CD4-positive, alpha-beta T cell (primary cell): ENCODE results near the gene SACM1L. TPM values are rescaled to one million over a fixed set of nuclear protein-coding genes. Genes with fewer than 3 reads are reported as not detected.
"Not testable (repeated sequence)": the region's sequence is repeated elsewhere in the genome, so short reads cannot be mapped to it uniquely, and the experiment has no call there.

Experiments
- ATAC-seq: fragments of 200-7000 bp; cut with Tn5 transposase; one replicate; pipeline ENCODE4 v1.10.0; 2022; ENCODE audit warnings: mild to moderate bottlenecking; ENCODE audit not compliant: poor library complexity
- CTCF ChIA-PET: fragments of 350-600 bp; sonication (Branson Sonifier 250); formaldehyde crosslinking; loops from one replicate; lab custom pipeline; 2021; ENCODE audit warnings: antibody characterized with exemption, inconsistent platforms; lab: Charles Lee
- POLR2A ChIA-PET: fragments of 350-600 bp; sonication (Branson Sonifier 250); formaldehyde crosslinking; loops from one replicate; lab custom pipeline; 2021; ENCODE audit warnings: antibody characterized with exemption, inconsistent platforms; lab: Charles Lee
- DNase-seq, 14 experiments: peaks; one replicate each; pipeline ENCODE4 v3.0.0-alpha.2; 2013 to 2020; ENCODE audit warnings: mixed read lengths in 2 of 14
- H3K27ac ChIP-seq, 2 donors: one replicate each; pipeline versions ENCODE4 v1.5.1 to v1.7.0; 2013; ENCODE audit warnings: low read length in 2 of 2, low read depth in 1 of 2, mild to moderate bottlenecking in 1 of 2
- H3K27me3 ChIP-seq, 2 experiments: 1 replicate in 1 of 2; 2 replicates in 1 of 2; pipeline versions ENCODE4 v1.6.1 to v1.7.0; 2013; ENCODE audit warnings: low read length in 2 of 2, control low read depth in 1 of 2, mild to moderate bottlenecking in 1 of 2, moderate library complexity in 1 of 2; ENCODE audit not compliant: insufficient read depth in 2 of 2, control insufficient read depth in 1 of 2
- H3K36me3 ChIP-seq: one replicate; pipeline ENCODE4 v1.6.1; 2013; ENCODE audit warnings: low read length, control low read depth; ENCODE audit not compliant: insufficient read depth
- H3K4me1 ChIP-seq: one replicate; pipeline ENCODE4 v1.6.1; 2013; ENCODE audit warnings: low read length, control low read depth; ENCODE audit not compliant: insufficient read depth
- H3K4me3 ChIP-seq: one replicate; pipeline ENCODE4 v1.5.1; 2013; ENCODE audit warnings: mild to moderate bottlenecking, low read length, moderate library complexity
- H3K9me3 ChIP-seq, 2 experiments: 1 replicate in 1 of 2; 2 replicates in 1 of 2; pipeline versions ENCODE4 v1.6.1 to v1.7.0; 2013; ENCODE audit warnings: low read length in 2 of 2, mild to moderate bottlenecking in 2 of 2, control low read depth in 1 of 2, moderate library complexity in 1 of 2; ENCODE audit not compliant: control insufficient read depth in 1 of 2, insufficient read depth in 1 of 2
- H3K27ac Mint-ChIP-seq: one replicate; pipeline ENCODE4 v1.8.0; 2020; ENCODE audit warnings: mixed read lengths
- H3K27me3 Mint-ChIP-seq: one replicate; pipeline ENCODE4 v1.8.0; 2021; ENCODE audit warnings: mixed read lengths
- H3K36me3 Mint-ChIP-seq: one replicate; pipeline ENCODE4 v1.8.0; 2021; ENCODE audit warnings: low read depth, mixed read lengths
- H3K4me1 Mint-ChIP-seq: one replicate; pipeline ENCODE4 v1.8.0; 2021; ENCODE audit warnings: low read depth, mixed read lengths
- H3K4me3 Mint-ChIP-seq: one replicate; pipeline ENCODE4 v1.8.0; 2020; ENCODE audit warnings: mild to moderate bottlenecking, mixed read lengths
- H3K9me3 Mint-ChIP-seq: one replicate; pipeline ENCODE4 v1.8.0; 2020; ENCODE audit warnings: mixed read lengths
- CTCF ChIP-seq: fragments of 200-600 bp; IDR thresholded peaks from one replicate; pipeline ENCODE4 v1.8.0; 2022; ENCODE audit warnings: antibody characterized with exemption, mild to moderate bottlenecking
- intact Hi-C, 2 experiments: fragments of 100-400 bp; cut with DNase I in 1 of 2; cut with micrococcal nuclease in 1 of 2; formaldehyde crosslinking; loops; one replicate each; pipeline versions ENCODE4 v1.15.1 to v1.9.0; 2023 to 2025; cut with DNase I, micrococcal nuclease
- total RNA-seq, 174 experiments: library from RNA in 2 of 174; stranded (reverse) in 2 of 174; gene quantifications; one replicate each; pipeline ENCODE4 v1.2.3 and lab custom pipeline; 2021 to 2026

The SACM1L gene
- total RNA-seq, 2 experiments from 2014 or later, result 41.9 to 44.3 TPM

GRCh38 chr3:45693941-45694521 lies 4.8 kb downstream of the SACM1L start:
- Mint-ChIP-seq H3K27ac (peak overlapping the region; percentile 99), H3K4me3 (peak overlapping the region; percentile 75), H3K4me1 (peaks cover 83% of the 10 kb centered on the region), H3K27me3 (peaks cover 2% of the 10 kb centered on the region), H3K9me3 (peaks cover under 1% of the 10 kb centered on the region), H3K36me3 (peaks cover 81% of the 10 kb centered on the region)
- POLR2A ChIA-PET, result interaction anchor here (0.5 to 1.5 kb wide), 9 partner anchors 9 to 238 kb away, joined by 3 to 8 read pairs (median 4); no protein-coding TSS in a partner anchor
- Histone ChIP-seq H3K36me3 (peaks cover 29% of the 10 kb centered on the region), H3K4me1 (peaks cover 59% of the 10 kb centered on the region), H3K27me3 (no peaks in the 10 kb centered on the region), H3K4me3 (peak overlapping the region; percentile 0), H3K9me3 (no peaks in the 10 kb centered on the region), H3K27ac (peak overlapping the region; percentile 83 to 89)
- intact Hi-C loops, result loop anchor here in 1 of 2 experiments (5.0 kb wide), 1 partner anchor 148 kb away; the partner anchor contains the start of gene LZTFL1
- no peak for TF ChIP-seq CTCF
- peak; percentile 83 for ATAC-seq
- peak in 6 of 14 experiments; percentile 24 to 82 (median 62) for DNase-seq
- CTCF ChIA-PET, result interaction anchor here (0.8 to 3.3 kb wide), 8 partner anchors 10 to 37 kb away, joined by 3 to 24 read pairs (median 4); no protein-coding TSS in a partner anchor

GRCh38 chr3:45695166-45695565 lies 6.0 kb downstream of the SACM1L start:
- H3K27me3 ChIP-seq, H3K9me3 ChIP-seq, H3K9me3 Mint-ChIP-seq, H3K27me3 Mint-ChIP-seq, H3K4me3 ChIP-seq, intact Hi-C loops, ATAC-seq, DNase-seq: not testable (repeated sequence)
- ChIA-PET POLR2A (interaction anchor here (1.3 to 1.4 kb wide), 2 partner anchors 8 to 9 kb away, joined by 4 to 5 read pairs; no protein-coding TSS in a partner anchor), CTCF (interaction anchor here (0.6 to 3.3 kb wide), 6 partner anchors 9 to 63 kb away, joined by 3 to 24 read pairs (median 7); no protein-coding TSS in a partner anchor)
- Mint-ChIP-seq H3K27ac (peak overlapping the region; percentile 99), H3K36me3 (peaks cover 78% of the 10 kb centered on the region), H3K4me1 (peaks cover 84% of the 10 kb centered on the region), H3K4me3 (peak overlapping the region; percentile 75)
- H3K36me3 ChIP-seq, result peaks cover 29% of the 10 kb centered on the region
- H3K4me1 ChIP-seq, result peaks cover 59% of the 10 kb centered on the region
- peak overlapping the region; percentile 83 to 89 for H3K27ac ChIP-seq

- Histone ChIP-seq H3K9me3 (no peaks in the 10 kb centered on the region), H3K4me3 (no peak overlapping the region), H3K4me1 (peaks cover 21% of the 10 kb centered on the region), H3K36me3 (peaks cover 30% of the 10 kb centered on the region), H3K27ac (no peak overlapping the region), H3K27me3 (no peaks in the 10 kb centered on the region)
- no peaks in the 10 kb centered on the region for H3K27me3 Mint-ChIP-seq
- ATAC-seq, result no peak
- H3K4me3 Mint-ChIP-seq, result no peak overlapping the region
- TF ChIP-seq CTCF, result no peak
- H3K27ac Mint-ChIP-seq, result no peak overlapping the region
- no peak for DNase-seq
- H3K36me3 Mint-ChIP-seq, result peaks cover 70% of the 10 kb centered on the region
- H3K9me3 Mint-ChIP-seq, result no peaks in the 10 kb centered on the region
- H3K4me1 Mint-ChIP-seq, result peaks cover 71% of the 10 kb centered on the region
- CTCF ChIA-PET, result interaction anchor here (1.1 kb wide), 1 partner anchor 40 kb away, joined by 3 read pairs; no protein-coding TSS in a partner anchor
- POLR2A ChIA-PET, result interaction anchor here (0.9 kb wide), 1 partner anchor 11 kb away, joined by 3 read pairs; no protein-coding TSS in a partner anchor
- intact Hi-C loops, result no loop called here
Measured at GRCh38 chr3:45700570-45701073, 11.4 kb downstream of the SACM1L start.
